ENCODE measurements around the gene RHBDD1.

RHBDD1 gene

GRCh38 chr2:226994775-226995174 lies 158.9 kb downstream of the RHBDD1 start:
- peak; percentile 11 for DNase-seq

- no peak for DNase-seq
Measured at GRCh38 chr2:226995625-226996041, 159.8 kb downstream of the RHBDD1 start.

GRCh38 chr2:226999661-227000060 lies 163.8 kb downstream of the RHBDD1 start:
- DNase-seq = no peak

- DNase-seq = no peak
Measured at GRCh38 chr2:227000123-227000522, 164.3 kb downstream of the RHBDD1 start.

GRCh38 chr2:227004482-227004881 lies 168.6 kb downstream of the RHBDD1 start:
- no peak for DNase-seq

GRCh38 chr2:227006189-227006897 lies 170.5 kb downstream of the RHBDD1 start:
- DNase-seq = peak; percentile 56

- no peak for DNase-seq
Measured at GRCh38 chr2:227007148-227007547, 171.3 kb downstream of the RHBDD1 start.

- no peak for DNase-seq
Measured at GRCh38 chr2:227007940-227008339, 172.1 kb downstream of the RHBDD1 start.

- DNase-seq = no peak
Measured at GRCh38 chr2:227010433-227010832, 174.6 kb downstream of the RHBDD1 start.

GRCh38 chr2:227013330-227013729 lies 177.5 kb downstream of the RHBDD1 start:
- no peak for DNase-seq

GRCh38 chr2:227013881-227014280 lies 178.0 kb downstream of the RHBDD1 start:
- DNase-seq = no peak

GRCh38 chr2:227016894-227017293 lies 181.0 kb downstream of the RHBDD1 start:
- DNase-seq = no peak

- no peak for DNase-seq
Measured at GRCh38 chr2:227020416-227020815, 184.6 kb downstream of the RHBDD1 start.

- DNase-seq = no peak
Measured at GRCh38 chr2:227022608-227023007, 186.8 kb downstream of the RHBDD1 start.

- DNase-seq = no peak
Measured at GRCh38 chr2:227025510-227025909, 189.7 kb downstream of the RHBDD1 start.

- no peak for DNase-seq
Measured at GRCh38 chr2:227029426-227030105, 193.7 kb downstream of the RHBDD1 start.

- DNase-seq = no peak
Measured at GRCh38 chr2:227030789-227031188, 194.9 kb downstream of the RHBDD1 start.

GRCh38 chr2:227031379-227031778 lies 195.5 kb downstream of the RHBDD1 start:
- no peak for DNase-seq

- peak; percentile 17 for DNase-seq
Measured at GRCh38 chr2:227033471-227034148, 197.8 kb downstream of the RHBDD1 start.

GRCh38 chr2:227035711-227036367 lies 200.0 kb downstream of the RHBDD1 start:
- no peak for DNase-seq

GRCh38 chr2:227036527-227036926 lies 200.7 kb downstream of the RHBDD1 start:
- DNase-seq = no peak

- no peak for DNase-seq
Measured at GRCh38 chr2:227038550-227039189, 202.8 kb downstream of the RHBDD1 start.

GRCh38 chr2:227043981-227044380 lies 208.1 kb downstream of the RHBDD1 start:
- no peak for DNase-seq

Measured in NCI-H146 (cell line).